Fibroblast of skin of right quadriceps (primary cell): ENCODE measurements around the gene MARS1.
"Not testable (repeated sequence)": the region's sequence is repeated elsewhere in the genome, so short reads cannot be mapped to it uniquely, and the experiment has no call there.

Experiments used
- DNase-seq: peaks from one replicate; pipeline ENCODE4 v3.0.0-alpha.2; 2013

The MARS1 gene

DNA sequence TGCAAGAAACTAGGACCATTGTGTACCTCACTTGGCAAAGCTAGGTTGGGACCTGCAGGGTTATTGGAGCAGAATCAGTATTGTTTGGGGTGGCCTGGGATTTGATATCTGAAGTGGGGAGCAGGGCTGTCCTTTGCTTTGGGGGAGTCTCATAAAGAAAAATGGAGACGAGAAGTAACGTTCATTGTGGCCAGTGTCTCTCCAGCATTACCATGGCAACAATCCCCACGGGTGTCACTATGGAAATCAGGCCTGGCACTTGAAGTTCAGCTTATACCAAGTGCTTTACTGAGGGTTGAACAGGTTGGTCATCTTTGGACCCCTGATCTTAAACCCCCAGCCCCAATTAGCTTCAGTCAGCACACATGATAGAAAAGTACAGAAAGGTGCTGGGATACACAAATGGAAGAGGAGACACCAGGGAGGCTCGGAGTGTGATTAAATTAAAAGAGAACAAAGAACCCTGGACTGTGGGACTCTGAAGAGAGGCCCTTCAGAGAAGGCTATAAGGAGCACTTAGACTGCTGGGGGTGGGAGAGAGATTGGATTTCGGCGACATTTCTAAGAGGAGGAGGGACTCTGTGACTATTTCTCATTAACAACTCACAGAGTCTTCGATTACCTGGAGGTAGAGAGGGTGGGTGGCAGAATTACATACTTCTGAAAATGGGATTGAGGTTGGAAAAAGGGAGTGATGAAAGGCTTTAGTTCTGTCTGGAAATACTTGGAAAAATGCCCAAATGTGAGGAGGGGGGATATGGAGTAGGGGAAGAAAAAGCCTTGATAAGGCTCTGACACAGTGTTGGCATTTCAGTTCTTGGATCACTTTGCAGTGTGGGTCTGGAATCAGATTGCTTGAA lies 65.7 kb downstream of the MARS1 start:
- DNase-seq: no peak

- DNase-seq: no peak
Measured at GRCh38 chr12:57554453-57554852, 66.6 kb downstream of the MARS1 start.

DNA sequence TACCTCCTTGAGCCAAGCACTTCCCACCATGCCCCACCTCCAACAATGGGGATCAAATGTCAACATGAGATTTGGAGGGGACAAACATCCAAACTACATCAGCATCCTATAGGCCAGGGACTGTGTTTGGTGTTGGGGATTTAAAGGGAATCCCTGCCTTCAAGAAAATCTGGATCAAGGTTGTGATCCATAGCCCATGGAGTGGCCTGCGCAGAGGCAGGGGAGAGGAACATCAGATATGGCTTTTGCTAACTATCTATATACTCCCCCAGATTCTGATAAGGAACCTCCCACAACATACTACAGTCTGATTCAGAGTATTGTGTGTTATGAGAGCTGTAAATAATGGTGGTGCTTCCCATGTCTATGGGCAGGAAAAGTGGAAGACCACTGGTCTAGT lies 67.0 kb downstream of the MARS1 start:
- no peak for DNase-seq

- no peak for DNase-seq
Measured at GRCh38 chr12:57558864-57559263, 71.0 kb downstream of the MARS1 start.

- DNase-seq: no peak
Measured at GRCh38 chr12:57560516-57560915, 72.6 kb downstream of the MARS1 start.

DNA sequence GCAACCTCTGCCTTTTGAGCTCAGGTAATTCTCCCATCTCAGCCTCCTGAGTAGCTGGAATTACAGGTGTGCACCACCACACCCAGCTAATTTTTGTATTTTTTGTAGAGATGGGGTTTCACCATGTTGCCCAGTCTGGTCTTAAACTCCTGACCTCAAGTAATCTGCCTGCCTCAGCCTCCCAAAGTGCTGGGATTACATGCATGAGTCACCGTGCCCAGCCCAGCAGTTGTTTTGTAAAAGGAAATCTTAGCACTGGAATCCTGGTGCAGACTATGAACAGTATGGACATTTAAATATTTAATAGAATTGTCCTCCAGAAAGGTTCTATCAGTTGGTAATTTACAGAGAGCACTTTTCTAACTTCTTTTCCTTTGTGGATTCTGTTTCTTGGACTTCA lies 73.2 kb downstream of the MARS1 start:
- not testable (repeated sequence) for DNase-seq

DNA sequence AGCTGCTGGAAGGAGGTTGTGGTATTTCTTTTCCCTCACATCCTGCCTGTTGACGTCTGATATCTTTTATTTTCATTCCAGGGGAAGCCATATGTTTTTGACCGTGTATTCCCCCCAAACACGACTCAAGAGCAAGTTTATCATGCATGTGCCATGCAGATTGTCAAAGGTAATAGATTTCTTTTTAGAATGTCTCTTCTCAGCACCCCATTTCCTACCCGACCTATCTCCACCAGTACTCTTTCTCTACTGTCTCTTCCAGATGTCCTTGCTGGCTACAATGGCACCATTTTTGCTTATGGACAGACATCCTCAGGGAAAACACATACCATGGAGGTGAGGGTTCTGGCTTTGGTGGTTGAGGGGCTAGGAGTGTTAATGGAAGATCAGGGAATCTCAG lies 75.5 kb downstream of the MARS1 start:
- DNase-seq: no peak

DNA sequence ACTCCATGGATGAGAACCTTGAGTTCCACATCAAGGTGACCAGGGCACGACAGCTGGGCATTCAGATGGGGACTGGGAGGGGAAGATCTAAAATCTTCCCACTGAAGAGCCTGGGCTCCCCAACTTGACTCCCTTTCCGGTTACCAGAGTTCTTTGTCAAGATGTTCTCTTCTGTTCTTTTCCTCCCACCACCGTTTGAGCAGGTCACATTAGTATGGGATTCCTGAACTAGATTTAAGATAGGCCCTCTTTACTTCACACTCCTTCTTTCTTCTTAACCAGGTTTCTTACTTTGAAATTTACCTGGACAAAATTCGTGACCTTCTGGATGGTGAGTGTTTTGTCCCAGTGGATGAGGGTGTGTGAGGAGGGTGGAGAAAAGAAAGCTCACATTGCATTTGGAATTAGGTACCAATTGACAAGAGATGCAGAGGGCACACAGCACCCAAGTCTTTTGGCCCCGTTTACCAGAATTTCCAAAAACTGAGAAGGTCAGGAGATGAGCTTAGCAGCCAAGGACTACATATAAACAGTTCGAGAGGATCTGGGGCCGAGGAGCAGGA lies 76.4 kb downstream of the MARS1 start:
- DNase-seq: no peak
